ENCODE data around the gene CTBP2.

CTBP2 gene

GRCh38 chr10:125144693-125145623 is 15.4 kb downstream of the CTBP2 start:
- peak; percentile 69 to 70 for DNase-seq (ENCODE audit: low read depth in 2 of 2)
- no peak overlapping the region for H3K4me3 ChIP-seq (replicated peaks in 1 of 2; ENCODE audit: low read depth in 2 of 2, low read length in 2 of 2)
- peak; percentile 67 for TF ChIP-seq CTCF (IDR thresholded peaks at IDR 0.05; ENCODE audit: low read depth, low read length)

- TF ChIP-seq CTCF (IDR thresholded peaks at IDR 0.05; ENCODE audit: low read depth, low read length) = no peak
- no peak for DNase-seq (ENCODE audit: low read depth in 2 of 2)
- no peak overlapping the region for H3K4me3 ChIP-seq (replicated peaks in 1 of 2; ENCODE audit: low read depth in 2 of 2, low read length in 2 of 2)
Measured at GRCh38 chr10:125144206-125144605, 16.2 kb downstream of the CTBP2 start.

GRCh38 chr10:125142946-125143345 is 17.4 kb downstream of the CTBP2 start:
- H3K4me3 ChIP-seq (replicated peaks in 1 of 2; ENCODE audit: low read depth in 2 of 2, low read length in 2 of 2) = no peak overlapping the region
- no peak for TF ChIP-seq CTCF (IDR thresholded peaks at IDR 0.05; ENCODE audit: low read depth, low read length)

GRCh38 chr10:125141860-125142484 is 18.4 kb downstream of the CTBP2 start:
- TF ChIP-seq CTCF (IDR thresholded peaks at IDR 0.05; ENCODE audit: low read depth, low read length) = no peak
- DNase-seq (ENCODE audit: low read depth in 2 of 2) = no peak
- no peak overlapping the region for H3K4me3 ChIP-seq (replicated peaks in 1 of 2; ENCODE audit: low read depth in 2 of 2, low read length in 2 of 2)

More at GRCh38 chr10:125142946-125143345, 17.4 kb downstream of the CTBP2 start:
- no peak for DNase-seq (ENCODE audit: low read depth in 2 of 2)

- no peak overlapping the region for H3K4me3 ChIP-seq (replicated peaks in 1 of 2; ENCODE audit: low read depth in 2 of 2, low read length in 2 of 2)
- no peak for TF ChIP-seq CTCF (IDR thresholded peaks at IDR 0.05; ENCODE audit: low read depth, low read length)
- DNase-seq (ENCODE audit: low read depth in 2 of 2) = no peak
Measured at GRCh38 chr10:125141150-125141859, 19.1 kb downstream of the CTBP2 start.

- TF ChIP-seq CTCF (IDR thresholded peaks at IDR 0.05; ENCODE audit: low read depth, low read length) = no peak
- DNase-seq (ENCODE audit: low read depth in 2 of 2) = no peak
- H3K4me3 ChIP-seq (replicated peaks in 1 of 2; ENCODE audit: low read depth in 2 of 2, low read length in 2 of 2) = no peak overlapping the region
Measured at GRCh38 chr10:125140151-125140550, 20.2 kb downstream of the CTBP2 start.
